Left lung (tissue), 10 donors: ENCODE data around the gene PADI1. TPM values are rescaled to one million over a fixed set of nuclear protein-coding genes. Genes with fewer than 3 reads are reported as not detected.

Experiments
- ATAC-seq: fragments of 200-7000 bp; cut with Tn5 transposase; one replicate; pipeline ENCODE4 v1.9.1; 2020; ENCODE audit warnings: moderate library complexity
- DNase-seq, 4 donors: peaks; one replicate each; pipeline ENCODE4 v3.0.0-alpha.2; 2013 to 2020
- H3K27ac ChIP-seq, 2 donors: fragments of 200-600 bp; sonication (generic) in 1 of 2; one replicate each; pipeline versions ENCODE4 v1.5.0 to v1.8.0; 2020 to 2021
- H3K27me3 ChIP-seq, 2 donors: fragments of 200-600 bp; sonication (generic) in 1 of 2; one replicate each; pipeline versions ENCODE4 v1.5.0 to v1.8.0; 2020 to 2021
- H3K36me3 ChIP-seq, 2 donors: fragments of 200-600 bp; sonication (generic) in 1 of 2; one replicate each; pipeline versions ENCODE4 v1.5.0 to v1.8.0; 2020 to 2021
- H3K4me1 ChIP-seq, 2 donors: fragments of 200-600 bp; one replicate each; pipeline ENCODE4 v1.8.0; 2021
- H3K4me3 ChIP-seq, 2 donors: fragments of 200-600 bp; sonication (generic) in 1 of 2; one replicate each; pipeline versions ENCODE4 v1.5.0 to v1.8.0; 2020 to 2021; ENCODE audit warnings: mild to moderate bottlenecking in 1 of 2
- H3K9me3 ChIP-seq, 2 donors: fragments of 200-600 bp; sonication (generic) in 1 of 2; one replicate each; pipeline versions ENCODE4 v1.5.0 to v1.8.0; 2020 to 2021
- CTCF ChIP-seq, 2 donors: fragments of 200-600 bp; sonication (generic) in 1 of 2; IDR thresholded peaks; one replicate each; pipeline versions ENCODE4 v1.5.0 to v1.8.0; 2021; ENCODE audit warnings: antibody characterized with exemption in 2 of 2
- intact Hi-C, 2 donors: fragments of 100-400 bp; cut with DNase I; formaldehyde crosslinking; loops; one replicate each; pipeline versions ENCODE4 v1.11.2 to v1.14.2; 2022
- polyA plus RNA-seq, 6 donors: library from polyadenylated mRNA; unstranded; fragments of 120-200 nt; gene quantifications; one replicate each; pipeline ENCODE4 v1.2.1, GENCODE V29; 2013; ENCODE audit not compliant: insufficient read length in 6 of 6
- total RNA-seq, 2 donors: library from RNA; stranded (reverse); fragmentation: NEBNext Ultra II Directional; extraction: Animal tissue kit (Norgen Biotek cat#: 25700); gene quantifications; one replicate each; pipeline ENCODE4 v1.2.1, GENCODE V29; 2021
- donor health status: DM: no; HTN: yes; CAD: no.
- donor health status: DM: no; HTN: no; CAD: no.

Gene PADI1
- total and polyA plus RNA-seq, 8 donors: not detected

- H3K4me1 ChIP-seq: peaks cover 0 to 10% of the 10 kb centered on the region in 2 donors
- no peak for TF ChIP-seq CTCF (IDR thresholded peaks at IDR 0.05)
- H3K9me3 ChIP-seq: peaks cover 0 to 8% of the 10 kb centered on the region in 2 donors
- no peak overlapping the region for H3K27ac ChIP-seq
- intact Hi-C loops: no loop called here
- H3K4me3 ChIP-seq: no peak overlapping the region
- no peak for ATAC-seq
- DNase-seq: no peak
- peaks cover 0 to 14% of the 10 kb centered on the region in 2 donors for H3K27me3 ChIP-seq
- no peaks in the 10 kb centered on the region for H3K36me3 ChIP-seq
Observed at GRCh38 chr1:17186216-17186909, 18.6 kb upstream of the PADI1 start.

GRCh38 chr1:17187051-17187450 lies 17.9 kb upstream of the PADI1 start:
- DNase-seq: no peak
- no peak overlapping the region for H3K27ac ChIP-seq

GRCh38 chr1:17188217-17188616 lies 16.7 kb upstream of the PADI1 start:
- no peaks in the 10 kb centered on the region for H3K4me1 ChIP-seq
- peaks cover 0 to 17% of the 10 kb centered on the region in 2 donors for H3K27me3 ChIP-seq
- no peak for TF ChIP-seq CTCF (IDR thresholded peaks at IDR 0.05)
- no peak for DNase-seq
- no peak overlapping the region for H3K27ac ChIP-seq
- ATAC-seq: no peak
- no peaks in the 10 kb centered on the region for H3K36me3 ChIP-seq
- intact Hi-C loops: no loop called here
- peaks cover 0 to 11% of the 10 kb centered on the region in 2 donors for H3K9me3 ChIP-seq
- no peak overlapping the region for H3K4me3 ChIP-seq

More at GRCh38 chr1:17187051-17187450, 17.9 kb upstream of the PADI1 start:
- H3K27me3 ChIP-seq: peaks cover 0 to 14% of the 10 kb centered on the region in 2 donors
- peaks cover 0 to 3% of the 10 kb centered on the region in 2 donors for H3K4me1 ChIP-seq
- H3K36me3 ChIP-seq: no peaks in the 10 kb centered on the region
- ATAC-seq: no peak
- no peak overlapping the region for H3K4me3 ChIP-seq
- peaks cover 0 to 10% of the 10 kb centered on the region in 2 donors for H3K9me3 ChIP-seq
- intact Hi-C loops: no loop called here
- no peak for TF ChIP-seq CTCF (IDR thresholded peaks at IDR 0.05)

GRCh38 chr1:17188889-17189631 lies 15.9 kb upstream of the PADI1 start:
- intact Hi-C loops: no loop called here
- no peaks in the 10 kb centered on the region for H3K4me1 ChIP-seq

More at GRCh38 chr1:17188889-17189631, 15.9 kb upstream of the PADI1 start:
- Histone ChIP-seq H3K4me3 (no peak overlapping the region), H3K36me3 (no peaks in the 10 kb centered on the region), H3K27ac (no peak overlapping the region), H3K9me3 (peaks cover 0 to 11% of the 10 kb centered on the region in 2 donors), H3K27me3 (peaks cover 0 to 24% of the 10 kb centered on the region in 2 donors)
- no peak for ATAC-seq
- DNase-seq: no peak
- no peak for TF ChIP-seq CTCF (IDR thresholded peaks at IDR 0.05)
